K562 (cell line): ENCODE data around the gene ADAR. TPM values are rescaled to one million over a fixed set of nuclear protein-coding genes. Genes with fewer than 3 reads are reported as not detected.
A peak's percentile ranks its signal among the peaks of the same experiment; 100 is the strongest.

Experiments
- DIDO1 ChIP-seq: fragments of 450-650 bp; IDR thresholded peaks from 2 replicates; pipeline ENCODE4 v1.6.1; 2016; ENCODE audit warnings: low read depth, missing biosample characterization, missing genetic modification characterization
- DMBX1 ChIP-seq: fragments of 250-450 bp; sonication (Bioruptor Pico); IDR thresholded peaks from 2 replicates; pipeline ENCODE4 v1.8.0; 2022; ENCODE audit warnings: inconsistent platforms, mild to moderate bottlenecking, moderate library complexity, borderline replicate concordance
- ESRRA ChIP-seq: fragments of 450-650 bp; IDR thresholded peaks from 2 replicates; pipeline ENCODE4 v1.6.1; 2014; ENCODE audit warnings: low read depth, mild to moderate bottlenecking, moderate library complexity, borderline replicate concordance
- NCOR1 ChIP-seq: fragments of 450-650 bp; IDR thresholded peaks from 2 replicates; pipeline ENCODE4 v1.6.1; 2016; ENCODE audit warnings: mild to moderate bottlenecking, moderate library complexity
- NR2C1 ChIP-seq, 2 experiments: fragments of 450-650 bp; IDR thresholded peaks; 2 replicates each; pipeline ENCODE4 v1.6.1; 2017; ENCODE audit warnings: mild to moderate bottlenecking in 2 of 2, antibody characterized with exemption in 1 of 2, inconsistent platforms in 1 of 2, missing compliant biosample characterization in 1 of 2, missing genetic modification characterization in 1 of 2
- polyA plus RNA-seq, 8 experiments: library from polyadenylated mRNA; depleted of rRNA in 4 of 8; stranded (reverse) in 5 of 8; unstranded in 3 of 8; fragments of >200 nt; fragmentation: Nextera tagmentation in 2 of 8; fragmentation: Illumina TruSeq in 1 of 8; extraction: Ambion mirVana in 2 of 8; extraction: Trizol in 1 of 8; gene quantifications; 2 replicates each; pipeline versions ENCODE4 v1.2.1 to v1.2.3, GENCODE V29; 2011 to 2014; ENCODE audit warnings: inconsistent platforms in 1 of 8, missing spikeins in 1 of 8
- total RNA-seq, 7 experiments: library from RNA; depleted of rRNA in 6 of 7; stranded (reverse); fragments of >200 nt in 6 of 7; fragmentation: Illumina TruSeq in 2 of 7; extraction: Trizol in 2 of 7; gene quantifications; 2 replicates each; pipeline versions ENCODE4 v1.2.1 to v1.2.3, GENCODE V29; 2011 to 2021; ENCODE audit warnings: low replicate concordance in 1 of 7
- TF ChIP-seq, protein P1 (sequence below): fragments of 250-450 bp; sonication (Bioruptor Pico); IDR thresholded peaks from 2 replicates; pipeline ENCODE4 v1.5.1; 2021; ENCODE audit warnings: mild to moderate bottlenecking
- TF ChIP-seq, protein P2 (sequence below): sonication (generic); formaldehyde crosslinking; IDR thresholded peaks from 2 replicates; pipeline ENCODE4 v1.8.0; 2022; ENCODE audit warnings: missing genetic modification reagents, mild to moderate bottlenecking, borderline replicate concordance
- TF ChIP-seq, protein P3 (sequence below), 2 experiments: IDR thresholded peaks in 1 of 2; conservative IDR thresholded peaks in 1 of 2; 2 replicates each; pipeline ENCODE4 v1.6.1; 2016; ENCODE audit warnings: low read depth in 2 of 2, mild to moderate bottlenecking in 1 of 2, missing compliant biosample characterization in 1 of 2, missing genetic modification characterization in 1 of 2, moderate library complexity in 1 of 2
- TF ChIP-seq, protein P4 (sequence below), 2 experiments: fragments of 450-650 bp; IDR thresholded peaks; 2 replicates each; pipeline ENCODE4 v1.6.1; 2018; ENCODE audit warnings: mild to moderate bottlenecking in 2 of 2, low read depth in 1 of 2; ENCODE audit not compliant: partially characterized antibody in 2 of 2
- TF ChIP-seq, protein P5 (sequence below): fragments of 450-650 bp; formaldehyde crosslinking; IDR thresholded peaks from 2 replicates; pipeline ENCODE4 v1.4.0; 2020; ENCODE audit warnings: mild to moderate bottlenecking, mixed read lengths
- TF ChIP-seq, protein P6 (sequence below): sonication (generic); formaldehyde crosslinking; IDR thresholded peaks from 2 replicates; pipeline ENCODE4 v1.4.0; 2020; ENCODE audit warnings: mild to moderate bottlenecking, missing genetic modification reagents

ADAR gene
- total and polyA plus RNA-seq, 9 of the 15 experiments (the other 6 are each of a cell fraction or from before 2014, with no cell fraction given), result 30.1 to 123 (median 60.2) TPM

DNA sequence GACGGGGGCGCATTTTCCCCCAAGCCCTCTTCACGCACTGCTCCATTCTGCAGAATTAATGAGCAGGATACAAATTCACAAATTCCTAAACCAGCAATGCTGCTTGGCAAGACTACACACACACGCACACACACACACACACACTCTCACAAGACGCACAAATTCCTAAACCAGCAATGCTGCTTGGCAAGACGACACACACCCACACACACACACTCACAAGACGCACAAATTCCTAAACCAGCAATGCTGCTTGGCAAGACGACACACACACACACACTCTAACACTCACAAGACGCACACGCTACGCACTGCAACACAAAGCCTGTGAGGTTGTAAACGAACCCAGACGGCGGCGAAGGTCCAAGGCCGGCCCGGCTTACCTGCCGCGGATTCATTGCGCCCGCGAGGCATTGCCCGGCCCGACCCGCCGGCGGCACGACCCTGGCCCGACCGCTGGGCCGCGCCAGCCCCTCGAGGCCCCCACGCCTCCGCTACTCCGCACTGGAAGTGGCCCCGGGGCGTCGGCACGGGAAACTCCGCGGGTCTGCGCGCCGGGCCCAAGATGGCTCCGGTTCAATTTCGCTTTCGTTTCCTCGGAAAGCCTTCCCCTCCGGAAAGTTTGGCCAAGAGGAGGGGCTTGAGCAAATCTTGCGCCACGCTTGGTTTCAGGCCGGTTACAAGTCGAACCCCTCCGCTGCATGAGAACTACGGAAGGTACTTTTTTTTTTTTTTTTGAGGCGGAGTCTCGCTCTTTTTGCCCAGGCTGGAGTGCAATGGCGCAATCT, at the start of gene ADAR (continued):
- TF ChIP-seq NR2C1 (IDR thresholded peaks at IDR 0.05) (no peak), NR2C1 (tag; IDR thresholded peaks at IDR 0.05) (no peak), ESRRA (no peak; the same call in 1 of the 2 replicates), DIDO1 (no peak), DMBX1 (CRISPR knock-in tag) (no peak), NCOR1 (no peak)
- TF ChIP-seq, protein P1, sequence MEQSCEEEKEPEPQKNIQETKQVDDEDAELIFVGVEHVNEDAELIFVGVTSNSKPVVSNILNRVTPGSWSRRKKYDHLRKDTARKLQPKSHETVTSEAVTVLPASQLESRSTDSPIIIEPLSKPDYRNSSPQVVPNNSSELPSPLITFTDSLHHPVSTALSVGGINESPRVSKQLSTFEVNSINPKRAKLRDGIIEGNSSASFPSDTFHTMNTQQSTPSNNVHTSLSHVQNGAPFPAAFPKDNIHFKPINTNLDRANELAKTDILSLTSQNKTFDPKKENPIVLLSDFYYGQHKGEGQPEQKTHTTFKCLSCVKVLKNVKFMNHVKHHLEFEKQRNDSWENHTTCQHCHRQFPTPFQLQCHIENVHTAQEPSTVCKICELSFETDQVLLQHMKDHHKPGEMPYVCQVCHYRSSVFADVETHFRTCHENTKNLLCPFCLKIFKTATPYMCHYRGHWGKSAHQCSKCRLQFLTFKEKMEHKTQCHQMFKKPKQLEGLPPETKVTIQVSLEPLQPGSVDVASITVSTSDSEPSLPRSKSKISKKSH (CRISPR knock-in tag), result no peak
- TF ChIP-seq, protein P2, sequence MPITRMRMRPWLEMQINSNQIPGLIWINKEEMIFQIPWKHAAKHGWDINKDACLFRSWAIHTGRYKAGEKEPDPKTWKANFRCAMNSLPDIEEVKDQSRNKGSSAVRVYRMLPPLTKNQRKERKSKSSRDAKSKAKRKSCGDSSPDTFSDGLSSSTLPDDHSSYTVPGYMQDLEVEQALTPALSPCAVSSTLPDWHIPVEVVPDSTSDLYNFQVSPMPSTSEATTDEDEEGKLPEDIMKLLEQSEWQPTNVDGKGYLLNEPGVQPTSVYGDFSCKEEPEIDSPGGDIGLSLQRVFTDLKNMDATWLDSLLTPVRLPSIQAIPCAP (CRISPR knock-in tag), result no peak
- TF ChIP-seq, protein P3, sequence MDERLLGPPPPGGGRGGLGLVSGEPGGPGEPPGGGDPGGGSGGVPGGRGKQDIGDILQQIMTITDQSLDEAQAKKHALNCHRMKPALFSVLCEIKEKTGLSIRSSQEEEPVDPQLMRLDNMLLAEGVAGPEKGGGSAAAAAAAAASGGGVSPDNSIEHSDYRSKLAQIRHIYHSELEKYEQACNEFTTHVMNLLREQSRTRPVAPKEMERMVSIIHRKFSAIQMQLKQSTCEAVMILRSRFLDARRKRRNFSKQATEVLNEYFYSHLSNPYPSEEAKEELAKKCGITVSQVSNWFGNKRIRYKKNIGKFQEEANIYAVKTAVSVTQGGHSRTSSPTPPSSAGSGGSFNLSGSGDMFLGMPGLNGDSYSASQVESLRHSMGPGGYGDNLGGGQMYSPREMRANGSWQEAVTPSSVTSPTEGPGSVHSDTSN (CRISPR knock-in tag; IDR thresholded peaks at IDR 0.05; ENCODE audit: low read depth), result no peak
- TF ChIP-seq, protein P3 (tag; conservative IDR thresholded peaks at IDR 0.05; ENCODE audit: low read depth), result no peak
- TF ChIP-seq, protein P4, sequence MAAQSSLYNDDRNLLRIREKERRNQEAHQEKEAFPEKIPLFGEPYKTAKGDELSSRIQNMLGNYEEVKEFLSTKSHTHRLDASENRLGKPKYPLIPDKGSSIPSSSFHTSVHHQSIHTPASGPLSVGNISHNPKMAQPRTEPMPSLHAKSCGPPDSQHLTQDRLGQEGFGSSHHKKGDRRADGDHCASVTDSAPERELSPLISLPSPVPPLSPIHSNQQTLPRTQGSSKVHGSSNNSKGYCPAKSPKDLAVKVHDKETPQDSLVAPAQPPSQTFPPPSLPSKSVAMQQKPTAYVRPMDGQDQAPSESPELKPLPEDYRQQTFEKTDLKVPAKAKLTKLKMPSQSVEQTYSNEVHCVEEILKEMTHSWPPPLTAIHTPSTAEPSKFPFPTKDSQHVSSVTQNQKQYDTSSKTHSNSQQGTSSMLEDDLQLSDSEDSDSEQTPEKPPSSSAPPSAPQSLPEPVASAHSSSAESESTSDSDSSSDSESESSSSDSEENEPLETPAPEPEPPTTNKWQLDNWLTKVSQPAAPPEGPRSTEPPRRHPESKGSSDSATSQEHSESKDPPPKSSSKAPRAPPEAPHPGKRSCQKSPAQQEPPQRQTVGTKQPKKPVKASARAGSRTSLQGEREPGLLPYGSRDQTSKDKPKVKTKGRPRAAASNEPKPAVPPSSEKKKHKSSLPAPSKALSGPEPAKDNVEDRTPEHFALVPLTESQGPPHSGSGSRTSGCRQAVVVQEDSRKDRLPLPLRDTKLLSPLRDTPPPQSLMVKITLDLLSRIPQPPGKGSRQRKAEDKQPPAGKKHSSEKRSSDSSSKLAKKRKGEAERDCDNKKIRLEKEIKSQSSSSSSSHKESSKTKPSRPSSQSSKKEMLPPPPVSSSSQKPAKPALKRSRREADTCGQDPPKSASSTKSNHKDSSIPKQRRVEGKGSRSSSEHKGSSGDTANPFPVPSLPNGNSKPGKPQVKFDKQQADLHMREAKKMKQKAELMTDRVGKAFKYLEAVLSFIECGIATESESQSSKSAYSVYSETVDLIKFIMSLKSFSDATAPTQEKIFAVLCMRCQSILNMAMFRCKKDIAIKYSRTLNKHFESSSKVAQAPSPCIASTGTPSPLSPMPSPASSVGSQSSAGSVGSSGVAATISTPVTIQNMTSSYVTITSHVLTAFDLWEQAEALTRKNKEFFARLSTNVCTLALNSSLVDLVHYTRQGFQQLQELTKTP (IDR thresholded peaks at IDR 0.05; ENCODE audit: low read depth in 1 of 2, partially characterized antibody in 2 of 2), result peak in 1 of 2 experiments; percentile 45
- TF ChIP-seq, protein P5, sequence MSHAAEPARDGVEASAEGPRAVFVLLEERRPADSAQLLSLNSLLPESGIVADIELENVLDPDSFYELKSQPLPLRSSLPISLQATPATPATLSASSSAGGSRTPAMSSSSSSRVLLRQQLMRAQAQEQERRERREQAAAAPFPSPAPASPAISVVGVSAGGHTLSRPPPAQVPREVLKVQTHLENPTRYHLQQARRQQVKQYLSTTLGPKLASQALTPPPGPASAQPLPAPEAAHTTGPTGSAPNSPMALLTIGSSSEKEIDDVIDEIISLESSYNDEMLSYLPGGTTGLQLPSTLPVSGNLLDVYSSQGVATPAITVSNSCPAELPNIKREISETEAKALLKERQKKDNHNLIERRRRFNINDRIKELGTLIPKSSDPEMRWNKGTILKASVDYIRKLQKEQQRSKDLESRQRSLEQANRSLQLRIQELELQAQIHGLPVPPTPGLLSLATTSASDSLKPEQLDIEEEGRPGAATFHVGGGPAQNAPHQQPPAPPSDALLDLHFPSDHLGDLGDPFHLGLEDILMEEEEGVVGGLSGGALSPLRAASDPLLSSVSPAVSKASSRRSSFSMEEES (CRISPR knock-in tag), result no peak
- TF ChIP-seq, protein P6, sequence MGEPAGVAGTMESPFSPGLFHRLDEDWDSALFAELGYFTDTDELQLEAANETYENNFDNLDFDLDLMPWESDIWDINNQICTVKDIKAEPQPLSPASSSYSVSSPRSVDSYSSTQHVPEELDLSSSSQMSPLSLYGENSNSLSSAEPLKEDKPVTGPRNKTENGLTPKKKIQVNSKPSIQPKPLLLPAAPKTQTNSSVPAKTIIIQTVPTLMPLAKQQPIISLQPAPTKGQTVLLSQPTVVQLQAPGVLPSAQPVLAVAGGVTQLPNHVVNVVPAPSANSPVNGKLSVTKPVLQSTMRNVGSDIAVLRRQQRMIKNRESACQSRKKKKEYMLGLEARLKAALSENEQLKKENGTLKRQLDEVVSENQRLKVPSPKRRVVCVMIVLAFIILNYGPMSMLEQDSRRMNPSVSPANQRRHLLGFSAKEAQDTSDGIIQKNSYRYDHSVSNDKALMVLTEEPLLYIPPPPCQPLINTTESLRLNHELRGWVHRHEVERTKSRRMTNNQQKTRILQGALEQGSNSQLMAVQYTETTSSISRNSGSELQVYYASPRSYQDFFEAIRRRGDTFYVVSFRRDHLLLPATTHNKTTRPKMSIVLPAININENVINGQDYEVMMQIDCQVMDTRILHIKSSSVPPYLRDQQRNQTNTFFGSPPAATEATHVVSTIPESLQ (CRISPR knock-in tag), result 0 out of 2 replicates have a peak, but pooled peaks have one; percentile 26
